Testis (tissue), 3 donors: ENCODE results near the gene GAB3. TPM values are rescaled to one million over a fixed set of nuclear protein-coding genes. Genes with fewer than 3 reads are reported as not detected.

Experiments used
- DNase-seq: peaks from one replicate; pipeline ENCODE4 v3.0.0-alpha.2; 2019
- H3K27ac ChIP-seq, 2 donors: fragments of 200-600 bp; sonication (generic); one replicate each; pipeline ENCODE4 v1.5.1; 2019
- H3K27me3 ChIP-seq: fragments of 200-600 bp; sonication (generic); one replicate; pipeline ENCODE4 v1.5.1; 2019
- H3K36me3 ChIP-seq: fragments of 200-600 bp; sonication (generic); one replicate; pipeline ENCODE4 v1.5.1; 2017; ENCODE audit warnings: low read depth; ENCODE audit errors: missing control alignments
- H3K4me1 ChIP-seq: fragments of 200-600 bp; sonication (generic); one replicate; pipeline ENCODE4 v1.5.1; 2019
- H3K4me3 ChIP-seq, 2 donors: fragments of 200-600 bp; sonication (generic); one replicate each; pipeline ENCODE4 v1.5.1; 2017 to 2019
- H3K9me3 ChIP-seq: fragments of 200-600 bp; sonication (generic); one replicate; pipeline ENCODE4 v1.5.1; 2017
- CTCF ChIP-seq, 3 experiments: fragments of 450-650 bp in 2 of 3; fragments of 200-600 bp in 1 of 3; sonication (generic) in 1 of 3; IDR thresholded peaks; one replicate each; pipeline ENCODE4 v1.5.1; 2016 to 2019; ENCODE audit warnings: antibody characterized with exemption in 3 of 3, mild to moderate bottlenecking in 2 of 3, moderate library complexity in 1 of 3
- POLR2A ChIP-seq: fragments of 450-650 bp; IDR thresholded peaks from one replicate; pipeline ENCODE4 v1.6.1; 2017; ENCODE audit warnings: antibody characterized with exemption, mild to moderate bottlenecking, moderate library complexity
- WGBS, 2 donors: methylation state at CpG; one replicate each; pipeline ENCODE4 v1.1.5; 2018; 5-methylcytosine and 5-hydroxymethylcytosine counted together
- intact Hi-C: fragments of 100-400 bp; cut with DNase I; formaldehyde crosslinking; loops from one replicate; pipeline ENCODE4 v1.15.1; 2023; ENCODE audit warnings: low total_unique reads
- polyA plus RNA-seq: library from polyadenylated mRNA; stranded (reverse); fragments of 350-450 nt; fragmentation: Illumina TruSeq; extraction: RNeasy Lipid Tissue Mini Kit (QIAGEN cat#74804); gene quantifications from one replicate; pipeline ENCODE4 v1.2.3, GENCODE V29; 2014; ENCODE audit warnings: low read depth, low replicate concordance; ENCODE audit not compliant: insufficient read depth
- total RNA-seq, 2 donors: library from RNA; depleted of rRNA; stranded (reverse); fragments of >200 nt; gene quantifications; one replicate each; pipeline ENCODE4 v1.2.3, GENCODE V29; 2016

GAB3 gene
- total and polyA plus RNA-seq, 3 donors from 2014 or later = 9.1 to 30.6 (median 30.5) TPM

GRCh38 chrX:154774622-154775021 is 23.7 kb upstream of the GAB3 start:
- Histone ChIP-seq H3K4me3 (no peak overlapping the region), H3K9me3 (no peaks in the 10 kb centered on the region), H3K27ac (no peak overlapping the region), H3K36me3 (no peaks in the 10 kb centered on the region), H3K4me1 (no peaks in the 10 kb centered on the region), H3K27me3 (no peaks in the 10 kb centered on the region)
- no peak for TF ChIP-seq POLR2A
- no peak for TF ChIP-seq CTCF (IDR thresholded peaks at IDR 0.05)
- no peak for DNase-seq
- intact Hi-C loops = no loop called here
- WGBS, 2 donors = 100% methylated on average over 3 of the region's 5 CpGs; no CpG with 5 or more reads in 1 of the 2 donors

GRCh38 chrX:154762537-154763296 is 11.8 kb upstream of the GAB3 start, which contains the start of gene DKC1:
Gene DKC1, plus strand, starts transcription at chrX:154762864. Its CDS starts 102 bp downstream, at chrX:154762966.
- WGBS, 2 donors = 1% methylated on average over 33 of the region's 84 CpGs; no CpG with 5 or more reads in 1 of the 2 donors
- no peaks in the 10 kb centered on the region for H3K36me3 ChIP-seq
- peak; percentile 95 for DNase-seq
- H3K4me1 ChIP-seq = no peaks in the 10 kb centered on the region
- no peaks in the 10 kb centered on the region for H3K27me3 ChIP-seq
- peak within 1 kb of the TSS; percentile 57 to 78 for H3K4me3 ChIP-seq
- H3K27ac ChIP-seq = peak within 1 kb of the TSS; percentile 50 to 73
- no peaks in the 10 kb centered on the region for H3K9me3 ChIP-seq
- intact Hi-C loops = no loop called here
- no peak for TF ChIP-seq CTCF (IDR thresholded peaks at IDR 0.05)
- no peak for TF ChIP-seq POLR2A

GRCh38 chrX:154761977-154762536 is 11.2 kb upstream of the GAB3 start:
- intact Hi-C loops = no loop called here
- TF ChIP-seq CTCF (IDR thresholded peaks at IDR 0.05) (no peak), POLR2A (no peak)
- peak overlapping the region in 1 of 2 donors; percentile 73 for H3K27ac ChIP-seq
- no peaks in the 10 kb centered on the region for H3K36me3 ChIP-seq
- peak overlapping the region; percentile 24 to 78 for H3K4me3 ChIP-seq
- no peaks in the 10 kb centered on the region for H3K9me3 ChIP-seq
- 2 to 10% methylated on average over 10 to 11 of the region's 11 CpGs for WGBS, 2 donors
- H3K27me3 ChIP-seq = no peaks in the 10 kb centered on the region
- H3K4me1 ChIP-seq = no peaks in the 10 kb centered on the region
- peak; percentile 33 for DNase-seq

GRCh38 chrX:154758696-154759095 is 7.8 kb upstream of the GAB3 start:
- Histone ChIP-seq H3K27me3 (no peaks in the 10 kb centered on the region), H3K4me3 (no peak overlapping the region), H3K9me3 (no peaks in the 10 kb centered on the region), H3K4me1 (no peaks in the 10 kb centered on the region), H3K36me3 (no peaks in the 10 kb centered on the region), H3K27ac (no peak overlapping the region)
- WGBS, 2 donors = 90 to 93% methylated on average over 4 of the region's 4 CpGs
- TF ChIP-seq CTCF (IDR thresholded peaks at IDR 0.05) (no peak), POLR2A (no peak)
- intact Hi-C loops = no loop called here
- DNase-seq = no peak
